GM19099 (cell line): ENCODE data around the gene TMEM258.

ENCODE experiments used
- POLR2A ChIP-seq: IDR thresholded peaks from 3 replicates; pipeline ENCODE4 v1.6.1; 2011; ENCODE audit warnings: low read depth; ENCODE audit not compliant: insufficient read length; ENCODE audit errors: extremely low read depth

TMEM258 gene

GRCh38 chr11:61792310-61793082 is at the start of gene TMEM258, which contains the start of gene FEN1:
Gene TMEM258, minus strand, starts transcription at chr11:61792599. Its CDS starts 41 bp downstream, at chr11:61792558.
Gene FEN1, plus strand, starts transcription at chr11:61792911. Its CDS starts 2,451 bp downstream, at chr11:61795362.
- peak; percentile 94 for TF ChIP-seq POLR2A

- no peak for TF ChIP-seq POLR2A
These were observed 49.5 kb upstream of the TMEM258 start for GRCh38 chr11:61841636-61842527.

- TF ChIP-seq POLR2A: no peak
These were observed 48.0 kb upstream of the TMEM258 start for GRCh38 chr11:61840371-61840770.

- TF ChIP-seq POLR2A: no peak
These were observed 47.3 kb upstream of the TMEM258 start for GRCh38 chr11:61839742-61840141.

GRCh38 chr11:61838921-61839320 is 46.5 kb upstream of the TMEM258 start:
- no peak for TF ChIP-seq POLR2A

- no peak for TF ChIP-seq POLR2A
These were observed 46.1 kb upstream of the TMEM258 start for GRCh38 chr11:61838501-61838900.

- no peak for TF ChIP-seq POLR2A
These were observed 45.1 kb upstream of the TMEM258 start for GRCh38 chr11:61837411-61838005.

GRCh38 chr11:61836193-61836592 is 43.8 kb upstream of the TMEM258 start:
- TF ChIP-seq POLR2A: no peak

- TF ChIP-seq POLR2A: peak; percentile 71
These were observed 42.1 kb upstream of the TMEM258 start for GRCh38 chr11:61834278-61835048.

GRCh38 chr11:61833926-61834277 is 41.5 kb upstream of the TMEM258 start:
- TF ChIP-seq POLR2A: no peak

- TF ChIP-seq POLR2A: no peak
These were observed 41.1 kb upstream of the TMEM258 start for GRCh38 chr11:61833471-61833870.

GRCh38 chr11:61832754-61833153 is 40.4 kb upstream of the TMEM258 start:
- no peak for TF ChIP-seq POLR2A

GRCh38 chr11:61832207-61832606 is 39.8 kb upstream of the TMEM258 start:
- peak; percentile 18 for TF ChIP-seq POLR2A

GRCh38 chr11:61830237-61831105 is 38.1 kb upstream of the TMEM258 start:
- TF ChIP-seq POLR2A: peak; percentile 1
